ENCODE data around the gene HLA-DRA.

GRCh38 chr6:32432050-32432450 lies 7.6 kb upstream of the HLA-DRA start:
- TF ChIP-seq EZH2 (IDR thresholded peaks at IDR 0.05) (no peak), FOXP2 (optimal IDR thresholded peaks at IDR 0.05; ENCODE audit: control extremely low read depth, extremely low read length, insufficient read depth) (no peak)
